HEK293T (cell line): ENCODE data around the gene TEPSIN.

Experiments used
- ARNT ChIP-seq: fragments of 450-650 bp; IDR thresholded peaks from 2 replicates; pipeline ENCODE4 v1.6.1; 2017; ENCODE audit warnings: mild to moderate bottlenecking
- BHLHE40 ChIP-seq: fragments of 450-650 bp; IDR thresholded peaks from 2 replicates; pipeline ENCODE4 v1.6.1; 2016; ENCODE audit warnings: mild to moderate bottlenecking, moderate library complexity, borderline replicate concordance
- LEF1 ChIP-seq: fragments of 450-650 bp; IDR thresholded peaks from 2 replicates; pipeline ENCODE4 v1.6.1; 2017; ENCODE audit warnings: mild to moderate bottlenecking, borderline replicate concordance
- NFRKB ChIP-seq: fragments of 450-650 bp; IDR thresholded peaks from 2 replicates; pipeline ENCODE4 v1.6.1; 2016; ENCODE audit warnings: mild to moderate bottlenecking, moderate library complexity

GRCh38 chr17:81183316-81183715 lies 55.5 kb downstream of the TEPSIN start:
- TF ChIP-seq ARNT: no peak
- TF ChIP-seq LEF1: no peak
- TF ChIP-seq NFRKB: no peak
- no peak for TF ChIP-seq BHLHE40
